Ectodermal cell (in vitro differentiated cells): ENCODE data around the gene IBTK.
"Not testable (repeated sequence)": the region's sequence is repeated elsewhere in the genome, so short reads cannot be mapped to it uniquely, and the experiment has no call there.

ENCODE experiments used
- H3K27ac ChIP-seq: 2 replicates; pipeline ENCODE4 v1.7.0; 2013; ENCODE audit warnings: mild to moderate bottlenecking, low read depth, low read length; ENCODE audit not compliant: insufficient read depth, poor library complexity, severe bottlenecking
- H3K27me3 ChIP-seq: 2 replicates; pipeline ENCODE4 v1.7.0; 2013; ENCODE audit warnings: mild to moderate bottlenecking, low read length; ENCODE audit not compliant: insufficient read depth, control insufficient read depth, poor library complexity, severe bottlenecking
- H3K36me3 ChIP-seq: one replicate; pipeline ENCODE4 v1.7.0; 2013; ENCODE audit warnings: low read length; ENCODE audit not compliant: control insufficient read depth, insufficient read depth
- H3K4me1 ChIP-seq: one replicate; pipeline ENCODE4 v1.7.0; 2013; ENCODE audit warnings: low read length; ENCODE audit not compliant: control insufficient read depth, insufficient read depth
- H3K4me3 ChIP-seq: 2 replicates; pipeline ENCODE4 v1.7.0; 2013; ENCODE audit warnings: low read depth, low read length, control low read depth; ENCODE audit not compliant: insufficient read depth
- H3K9me3 ChIP-seq: 2 replicates; pipeline ENCODE4 v1.7.0; 2013; ENCODE audit warnings: mild to moderate bottlenecking, low read length, moderate library complexity; ENCODE audit not compliant: control insufficient read depth
- WGBS, 2 experiments: methylation state at CpG; one replicate each; pipeline ENCODE4 v1.1.7; 2013; ENCODE audit warnings: missing lambda C conversion rate in 2 of 2; 5-methylcytosine and 5-hydroxymethylcytosine counted together

IBTK gene

GRCh38 chr6:82208913-82209312 lies 38.6 kb downstream of the IBTK start:
- WGBS, 2 experiments = 89 to 100% methylated on average over 4 of the region's 4 CpGs
- H3K27ac ChIP-seq = no peak overlapping the region
- no peak overlapping the region for H3K4me3 ChIP-seq
- H3K9me3 ChIP-seq = no peaks in the 10 kb centered on the region
- peaks cover 9% of the 10 kb centered on the region for H3K36me3 ChIP-seq
- peaks cover 3% of the 10 kb centered on the region for H3K4me1 ChIP-seq
- no peaks in the 10 kb centered on the region for H3K27me3 ChIP-seq

DNA sequence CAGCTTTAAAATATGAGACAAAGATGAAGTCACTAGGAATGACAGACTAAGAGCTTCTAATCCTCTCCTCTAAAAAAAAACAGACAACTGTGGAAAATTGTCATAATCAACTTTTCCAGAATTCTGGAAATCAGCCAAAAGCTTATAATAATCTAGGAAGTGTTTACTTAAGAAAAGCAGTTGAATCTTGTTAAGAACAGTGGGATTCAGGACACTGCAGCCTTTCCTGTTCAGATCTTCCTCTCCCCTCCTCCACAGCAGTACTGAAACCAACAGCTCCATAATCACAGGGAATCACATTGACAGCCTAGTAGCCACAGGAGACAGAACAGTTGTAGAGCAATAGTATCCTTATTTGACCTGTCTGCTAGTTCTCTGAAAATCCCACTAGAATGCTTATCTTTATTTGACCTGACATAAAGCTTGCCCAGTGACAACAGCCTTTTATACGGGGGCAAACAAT lies 41.6 kb downstream of the IBTK start:
- Histone ChIP-seq H3K4me1 (peaks cover 3% of the 10 kb centered on the region), H3K9me3 (no peaks in the 10 kb centered on the region), H3K4me3 (no peak overlapping the region), H3K27ac (no peak overlapping the region), H3K36me3 (peaks cover 8% of the 10 kb centered on the region), H3K27me3 (no peaks in the 10 kb centered on the region)
- 71% methylated on average over 1 of the region's 1 CpG; no CpG with 5 or more reads in 1 of the 2 experiments for WGBS, 2 experiments

- Histone ChIP-seq H3K27me3 (no peaks in the 10 kb centered on the region), H3K9me3 (no peaks in the 10 kb centered on the region), H3K4me1 (peaks cover 3% of the 10 kb centered on the region), H3K27ac (no peak overlapping the region), H3K4me3 (no peak overlapping the region), H3K36me3 (peaks cover 16% of the 10 kb centered on the region)
These were observed 43.5 kb downstream of the IBTK start for GRCh38 chr6:82204020-82204419.

GRCh38 chr6:82197784-82198183 lies 49.8 kb downstream of the IBTK start:
- 94 to 95% methylated on average over 4 of the region's 4 CpGs for WGBS, 2 experiments
- Histone ChIP-seq H3K27ac (no peak overlapping the region), H3K36me3 (peaks cover 14% of the 10 kb centered on the region)

DNA sequence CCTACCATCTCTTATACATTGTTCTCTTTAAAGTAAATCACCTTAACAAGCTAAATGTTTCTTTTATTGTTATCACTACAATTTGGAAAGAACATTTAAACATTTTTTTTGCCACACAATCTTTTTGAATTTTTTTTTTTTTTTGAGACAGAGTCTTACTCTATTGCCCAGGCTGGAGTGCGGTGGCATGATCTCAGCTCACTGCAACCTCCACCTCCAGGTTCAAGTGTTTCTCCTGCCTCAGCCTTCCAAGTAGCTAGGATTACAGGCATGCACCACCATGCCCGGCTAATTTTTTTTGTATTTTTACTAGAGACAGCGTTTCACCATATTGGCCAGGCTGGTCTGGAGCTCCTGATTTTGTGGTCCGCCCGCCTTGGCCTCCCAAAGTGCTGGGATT lies 50.3 kb downstream of the IBTK start:
- H3K27ac ChIP-seq, H3K9me3 ChIP-seq, H3K4me3 ChIP-seq, H3K4me1 ChIP-seq, H3K27me3 ChIP-seq: not testable (repeated sequence)
- WGBS, 2 experiments = 92 to 95% methylated on average over 5 of the region's 5 CpGs
- H3K36me3 ChIP-seq = peaks cover 14% of the 10 kb centered on the region

More at GRCh38 chr6:82197784-82198183, 49.8 kb downstream of the IBTK start:
- no peaks in the 10 kb centered on the region for H3K4me1 ChIP-seq
- no peak overlapping the region for H3K4me3 ChIP-seq
- no peaks in the 10 kb centered on the region for H3K9me3 ChIP-seq
- H3K27me3 ChIP-seq = no peaks in the 10 kb centered on the region

DNA sequence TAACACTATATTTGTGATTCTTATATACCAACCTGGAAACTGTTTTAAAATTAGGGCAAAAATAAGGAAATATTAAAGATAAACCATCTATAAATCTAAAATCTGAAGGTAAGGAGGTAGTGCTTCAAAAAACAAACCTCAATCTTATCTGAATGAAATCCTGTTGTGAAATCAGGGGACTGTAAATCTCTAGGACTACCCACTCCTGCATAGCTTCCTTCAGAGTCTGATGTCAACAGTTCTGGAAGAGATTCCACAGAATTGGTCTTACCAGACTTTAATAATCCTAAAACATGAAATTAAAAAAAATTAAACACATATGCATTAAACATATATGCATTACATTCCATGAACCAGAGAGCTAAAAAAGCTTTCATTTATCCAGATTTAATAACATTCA lies 51.4 kb downstream of the IBTK start:
- Histone ChIP-seq H3K36me3 (peaks cover 14% of the 10 kb centered on the region), H3K4me3 (no peak overlapping the region), H3K9me3 (no peaks in the 10 kb centered on the region), H3K4me1 (no peaks in the 10 kb centered on the region), H3K27me3 (no peaks in the 10 kb centered on the region), H3K27ac (no peak overlapping the region)

DNA sequence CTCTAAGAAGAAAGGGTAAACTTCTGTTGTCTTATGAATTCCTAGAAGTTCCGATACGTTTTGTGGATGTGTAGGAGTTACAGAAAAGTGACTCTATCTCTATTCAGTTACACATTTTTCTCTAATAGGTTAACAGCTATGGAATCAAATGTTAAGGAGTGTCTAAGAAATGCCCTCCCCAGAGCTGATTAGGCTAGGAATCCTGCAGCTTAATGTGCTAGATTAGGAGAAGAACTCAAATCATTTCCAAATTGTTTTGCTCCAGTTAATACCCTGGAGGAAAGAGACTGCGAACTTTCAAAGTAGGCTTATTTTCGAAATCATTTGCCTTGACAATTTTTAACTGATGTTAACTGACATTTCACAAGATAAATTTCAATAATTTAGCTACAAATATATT lies 51.9 kb downstream of the IBTK start:
- no peak overlapping the region for H3K27ac ChIP-seq
- H3K4me1 ChIP-seq = no peaks in the 10 kb centered on the region
- H3K9me3 ChIP-seq = no peaks in the 10 kb centered on the region
- H3K4me3 ChIP-seq = no peak overlapping the region
- 95 to 100% methylated on average over 2 of the region's 4 CpGs for WGBS, 2 experiments
- H3K36me3 ChIP-seq = peaks cover 14% of the 10 kb centered on the region
- no peaks in the 10 kb centered on the region for H3K27me3 ChIP-seq

GRCh38 chr6:82185948-82186535 lies 61.5 kb downstream of the IBTK start:
- H3K27ac ChIP-seq = no peak overlapping the region
- H3K36me3 ChIP-seq = peaks cover 3% of the 10 kb centered on the region
- H3K27me3 ChIP-seq = no peaks in the 10 kb centered on the region
- H3K4me3 ChIP-seq = no peak overlapping the region
- WGBS, 2 experiments = 100% methylated on average over 2 to 3 of the region's 3 CpGs
- H3K4me1 ChIP-seq = no peaks in the 10 kb centered on the region
- H3K9me3 ChIP-seq = no peaks in the 10 kb centered on the region

DNA sequence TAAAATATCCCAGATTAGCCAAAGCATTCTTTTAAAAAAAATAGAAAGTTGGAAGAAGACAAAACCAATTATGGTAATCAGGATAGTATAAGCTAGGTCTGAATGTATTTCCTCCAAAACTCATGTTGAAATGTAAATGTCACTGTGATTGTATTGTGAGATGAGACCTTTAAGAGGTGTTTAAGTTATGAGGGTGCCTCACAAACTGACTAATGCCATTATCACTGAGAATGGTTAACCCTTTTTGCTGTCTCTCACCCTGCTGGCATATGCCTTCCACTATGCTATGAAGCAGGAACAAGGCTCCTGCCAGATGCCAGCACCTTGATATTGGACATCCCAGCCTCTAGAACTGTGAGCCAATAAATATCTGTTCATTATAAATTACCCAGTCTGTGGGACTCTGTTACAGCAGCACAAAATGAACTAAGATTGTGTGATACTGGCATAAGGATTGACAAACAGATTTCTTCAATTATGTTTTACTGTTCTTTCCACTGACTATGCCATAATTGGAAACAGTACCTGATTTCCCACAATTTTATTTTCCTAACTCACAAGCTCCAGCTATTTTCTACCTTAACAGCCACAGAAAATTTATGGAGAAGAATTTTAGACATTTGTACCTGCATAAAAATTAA lies 63.8 kb downstream of the IBTK start:
- H3K4me3 ChIP-seq = no peak overlapping the region
- no peaks in the 10 kb centered on the region for H3K9me3 ChIP-seq
- H3K36me3 ChIP-seq = peaks cover 3% of the 10 kb centered on the region
- H3K27me3 ChIP-seq = no peaks in the 10 kb centered on the region
- H3K27ac ChIP-seq = no peak overlapping the region
- H3K4me1 ChIP-seq = no peaks in the 10 kb centered on the region

- Histone ChIP-seq H3K27ac (no peak overlapping the region), H3K27me3 (no peaks in the 10 kb centered on the region), H3K4me1 (no peaks in the 10 kb centered on the region), H3K4me3 (no peak overlapping the region), H3K36me3 (peaks cover 3% of the 10 kb centered on the region), H3K9me3 (no peaks in the 10 kb centered on the region)
- 90 to 94% methylated on average over 1 of the region's 1 CpG for WGBS, 2 experiments
These were observed 64.8 kb downstream of the IBTK start for GRCh38 chr6:82182756-82183155.
